Activated CD4-positive, CD25-positive, alpha-beta regulatory T cell treated with anti-CD3 and anti-CD28 coated beads, Interleukin-2, amount 50 U/mL, for 72 hours (primary cell): Measurements from ENCODE around the gene RASAL1.
"Not testable (repeated sequence)": the region's sequence is repeated elsewhere in the genome, so short reads cannot be mapped to it uniquely, and the experiment has no call there.

Source experiments
- DNase-seq: peaks from one replicate; pipeline ENCODE4 v3.0.0; 2021

The RASAL1 gene

GRCh38 chr12:113141716-113142115, 6.2 kb upstream of the RASAL1 start:
- DNase-seq: not testable (repeated sequence)

DNA sequence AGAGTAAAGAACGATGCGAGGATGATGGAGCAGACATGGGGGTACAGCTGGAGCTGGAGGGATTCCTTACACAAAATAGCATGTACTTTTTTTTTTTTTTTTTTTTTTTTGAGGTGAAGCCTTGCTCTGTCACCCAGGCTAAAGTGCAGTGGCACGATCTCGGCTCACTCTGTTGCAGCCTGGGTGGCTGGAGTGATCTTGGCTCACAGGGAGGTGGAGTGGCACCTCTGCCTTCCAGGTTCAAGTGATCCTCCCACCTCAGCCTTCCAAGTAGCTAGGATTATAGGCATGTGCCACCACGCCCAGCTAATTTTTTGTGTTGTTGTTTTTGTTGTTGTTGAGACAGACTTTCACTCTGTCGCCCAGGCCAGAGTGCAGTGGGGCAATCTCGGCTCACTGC, 5.1 kb upstream of the RASAL1 start:
- no peak for DNase-seq

GRCh38 chr12:113138826-113139225, 3.3 kb upstream of the RASAL1 start:
- DNase-seq: no peak

- no peak for DNase-seq
Observed at GRCh38 chr12:113137861-113138783, 2.6 kb upstream of the RASAL1 start.

GRCh38 chr12:113136990-113137511, 1.5 kb upstream of the RASAL1 start:
- DNase-seq: no peak

- peak; percentile 68 for DNase-seq
Observed at GRCh38 chr12:113136128-113136989, 798 bp upstream of the RASAL1 start.

- no peak for DNase-seq
Observed at GRCh38 chr12:113134521-113134951, 1.0 kb downstream of the RASAL1 start.

DNA sequence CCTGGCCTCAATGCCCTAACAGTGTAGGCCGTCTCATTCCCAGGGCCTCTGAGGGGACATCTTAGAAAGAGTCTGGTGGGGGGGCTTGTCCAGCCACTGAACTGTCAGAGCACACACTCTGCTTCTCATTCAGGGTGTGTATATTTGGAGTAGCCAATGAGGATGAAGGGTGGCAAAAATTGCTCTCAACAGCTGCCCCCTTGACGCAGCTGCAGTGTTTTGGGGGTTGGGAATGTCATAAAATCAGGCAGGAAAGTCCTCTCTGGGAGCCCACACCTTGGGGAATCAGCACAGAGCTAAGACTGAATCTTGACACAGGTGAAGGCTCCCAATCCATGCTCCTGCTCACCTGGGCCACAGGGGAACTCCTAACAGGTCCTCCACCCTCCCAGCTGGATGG, 1.5 kb downstream of the RASAL1 start:
- DNase-seq: no peak

DNA sequence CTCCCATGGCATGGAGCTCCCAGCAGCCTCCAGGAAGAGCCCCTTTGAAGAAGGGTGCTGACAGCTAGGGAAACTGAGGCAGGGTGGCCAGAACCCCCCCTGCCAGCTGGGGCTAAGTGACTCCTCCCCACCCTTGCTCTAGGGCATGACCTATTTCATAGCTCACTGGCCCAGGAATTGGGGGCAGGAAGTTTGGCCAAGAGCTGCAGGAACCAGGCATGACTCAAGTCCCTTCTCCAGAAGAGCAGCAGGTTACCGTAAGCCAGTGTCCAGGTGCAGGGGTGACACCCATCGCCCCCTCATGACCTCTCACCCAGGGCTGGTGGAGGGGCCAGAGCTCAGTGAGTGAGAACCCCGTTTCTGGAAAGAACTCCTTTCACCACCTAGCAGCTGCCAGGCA, 1.9 kb downstream of the RASAL1 start:
- no peak for DNase-seq

GRCh38 chr12:113133036-113133435, 2.5 kb downstream of the RASAL1 start:
- no peak for DNase-seq

GRCh38 chr12:113131556-113131955, 4.0 kb downstream of the RASAL1 start:
- no peak for DNase-seq

DNA sequence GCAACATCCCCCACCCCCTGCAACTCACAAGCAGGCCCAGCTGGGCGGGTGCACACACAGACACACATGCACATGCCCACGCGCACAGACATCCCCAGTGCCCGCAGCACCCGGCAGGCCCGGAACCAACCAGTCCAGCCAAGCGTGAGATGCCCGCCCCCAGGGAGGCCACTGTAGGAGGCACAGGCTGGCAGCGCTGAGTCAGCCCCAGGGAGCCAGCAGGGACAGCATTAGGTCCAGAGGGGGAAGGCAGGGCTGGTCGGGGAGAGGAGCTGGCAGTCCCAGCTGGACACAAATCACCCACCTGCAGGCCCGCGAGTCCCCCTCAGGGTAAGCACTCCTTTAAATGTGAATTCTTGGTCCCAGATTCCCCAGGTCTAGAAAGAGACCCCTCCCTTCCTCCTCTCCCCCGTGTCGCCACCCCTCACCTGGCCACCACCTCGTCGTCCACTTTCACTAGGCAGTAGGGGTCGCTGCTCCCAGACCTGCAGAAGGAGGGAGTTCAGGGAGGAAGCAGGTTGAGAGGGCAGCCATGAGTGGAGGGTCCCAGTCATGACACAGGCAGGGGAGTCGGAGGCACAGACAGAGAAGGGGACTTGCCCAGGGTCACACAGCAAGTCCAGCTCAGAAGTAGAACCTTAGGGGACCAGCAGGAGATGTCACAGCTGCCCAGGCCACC, 5.0 kb downstream of the RASAL1 start:
- DNase-seq: no peak

- DNase-seq: no peak
Observed at GRCh38 chr12:113129664-113130456, 5.7 kb downstream of the RASAL1 start.

DNA sequence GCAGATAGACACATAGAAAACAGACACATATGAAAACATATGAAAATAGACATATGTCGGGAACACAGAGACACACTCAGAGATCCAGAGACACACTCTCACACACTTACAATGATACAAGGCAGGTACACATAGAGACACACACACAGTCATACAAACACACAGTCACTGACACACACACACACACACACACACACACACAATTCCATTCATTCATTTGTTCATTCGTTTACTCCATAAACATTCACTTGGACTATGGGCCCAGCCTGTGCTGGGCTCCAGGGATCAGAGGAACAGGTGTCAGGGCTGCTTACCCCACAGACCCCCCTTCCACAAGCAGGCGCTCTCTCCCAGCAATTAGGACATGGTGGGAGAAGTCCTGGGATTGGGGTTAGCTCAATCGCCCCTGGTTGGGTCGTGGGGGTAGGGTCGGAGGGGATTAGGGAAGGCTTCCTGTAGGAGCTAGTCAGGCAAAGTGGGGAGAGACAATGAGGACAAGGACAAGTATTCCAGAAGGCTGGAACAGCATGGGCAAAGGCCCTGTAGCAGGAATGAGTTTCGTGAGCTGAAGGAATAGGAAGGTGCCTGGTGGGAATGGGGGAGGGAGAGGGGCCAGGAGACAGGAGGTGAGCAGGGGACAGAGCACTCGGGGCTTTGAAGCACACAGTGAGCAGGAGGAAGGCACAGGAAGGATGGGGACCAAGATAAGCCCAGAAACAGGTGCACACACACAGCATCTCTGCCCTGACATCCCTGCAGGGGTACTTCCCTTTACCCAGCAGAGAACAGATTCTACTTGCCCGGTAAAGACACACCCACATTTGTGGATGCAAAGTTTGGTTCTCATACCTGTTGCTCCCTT, 6.5 kb downstream of the RASAL1 start:
- DNase-seq: no peak

DNA sequence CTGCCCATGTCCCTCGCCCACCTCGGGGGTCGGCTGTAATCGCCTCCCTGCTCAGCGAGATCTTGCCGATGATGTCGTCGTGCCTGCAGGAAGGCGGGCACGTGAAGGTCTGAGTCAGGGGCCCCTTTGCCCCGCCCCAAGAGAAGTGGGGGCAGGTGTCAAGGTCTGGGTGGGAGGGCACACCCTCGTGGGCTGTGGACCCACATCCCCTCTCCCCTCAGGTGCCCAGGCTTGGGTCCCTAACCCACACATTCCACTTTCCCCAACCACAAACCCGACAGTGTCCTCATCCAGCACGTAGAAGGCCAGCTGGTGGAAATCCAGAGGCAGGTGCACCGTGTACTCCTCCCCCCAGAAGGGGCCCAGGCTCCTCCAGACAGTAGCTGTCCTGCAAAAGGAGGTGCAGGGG, 7.8 kb downstream of the RASAL1 start:
- no peak for DNase-seq

DNA sequence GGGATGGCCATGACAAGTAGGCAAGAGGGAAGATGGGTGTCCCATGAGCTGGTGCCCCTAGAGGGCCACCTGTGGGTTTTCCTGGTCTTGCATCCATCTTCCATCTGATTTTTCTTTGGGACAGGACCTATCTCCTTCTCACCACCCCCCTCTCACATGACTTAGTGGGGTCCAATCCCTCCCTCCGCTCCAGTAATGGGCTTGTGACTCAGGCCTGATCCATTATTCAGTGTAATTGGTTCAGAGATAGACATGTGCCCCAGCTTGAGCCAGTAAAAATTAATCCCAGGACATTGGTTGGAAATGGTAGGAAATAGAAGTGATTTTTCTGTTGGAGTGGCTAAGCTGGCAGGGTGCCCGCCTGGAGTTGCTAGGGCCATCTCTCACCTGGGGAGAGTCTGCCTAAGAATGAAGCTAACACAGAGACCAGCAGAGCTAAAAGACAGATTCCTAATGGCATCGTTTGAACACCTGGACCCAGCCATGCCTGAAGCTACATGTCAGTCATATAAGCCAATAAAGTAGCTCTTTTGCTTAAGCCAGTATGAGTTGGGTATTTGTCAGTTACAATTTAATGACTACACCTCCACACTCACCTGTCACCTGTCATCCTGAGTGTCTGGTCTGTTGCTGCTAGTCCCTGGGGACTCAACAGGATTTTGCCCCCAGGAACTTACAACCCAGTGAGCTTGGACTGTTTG, 14.7 kb downstream of the RASAL1 start:
- no peak for DNase-seq

DNA sequence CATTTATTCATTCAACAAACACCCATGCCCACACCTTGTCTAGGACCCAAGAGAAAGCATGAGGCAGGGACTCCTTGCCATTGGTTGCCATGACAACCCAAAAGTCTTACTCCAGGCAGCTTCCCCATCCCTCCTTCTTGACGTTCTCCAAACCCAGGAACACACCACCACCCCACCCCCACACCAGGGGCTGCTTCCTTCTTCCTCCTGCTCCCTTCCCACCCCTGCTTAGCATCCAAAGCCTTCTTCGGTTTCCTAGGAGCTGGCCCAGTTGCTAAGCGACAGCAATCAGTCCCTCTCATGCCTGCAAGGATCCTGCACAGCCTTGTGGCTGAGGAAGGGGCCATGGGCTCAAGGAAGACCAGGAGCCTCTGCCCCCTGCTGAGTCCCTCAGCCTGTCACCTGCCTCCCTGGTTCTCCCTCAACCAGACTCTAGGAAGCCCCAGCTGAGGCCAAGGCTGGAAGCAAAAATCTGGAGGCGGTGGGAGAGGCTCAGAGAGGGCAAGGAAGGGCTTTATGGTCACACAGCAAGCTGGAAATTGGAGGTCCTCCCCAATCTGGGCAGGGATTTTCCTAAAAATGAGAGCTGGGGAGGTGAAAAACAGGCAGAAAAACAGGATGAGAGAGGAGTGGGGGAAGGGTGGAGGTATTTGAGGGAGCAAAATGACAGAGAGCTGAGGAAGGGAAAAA, 15.4 kb downstream of the RASAL1 start:
- DNase-seq: no peak

DNA sequence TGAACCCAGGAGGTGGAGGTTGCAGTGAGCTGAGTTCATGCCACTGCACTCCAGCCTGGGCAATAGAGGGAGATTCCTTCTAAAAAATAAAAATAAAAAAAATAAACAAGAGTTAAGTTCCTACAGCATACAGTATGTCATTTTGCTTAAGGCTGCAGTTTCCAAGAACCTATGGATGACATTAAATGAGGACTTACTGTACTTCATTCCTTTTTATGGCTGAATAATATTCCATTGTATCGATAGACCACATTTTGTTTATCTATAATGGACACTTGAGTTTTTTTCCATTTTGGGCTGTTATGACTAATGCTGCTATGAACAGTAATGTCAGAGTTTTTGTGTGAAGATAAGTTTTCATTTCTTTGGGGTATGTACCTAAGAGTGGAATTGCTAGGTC, 17.4 kb downstream of the RASAL1 start:
- DNase-seq: no peak

- DNase-seq: not testable (repeated sequence)
Observed at GRCh38 chr12:113117684-113118083, 17.9 kb downstream of the RASAL1 start.

DNA sequence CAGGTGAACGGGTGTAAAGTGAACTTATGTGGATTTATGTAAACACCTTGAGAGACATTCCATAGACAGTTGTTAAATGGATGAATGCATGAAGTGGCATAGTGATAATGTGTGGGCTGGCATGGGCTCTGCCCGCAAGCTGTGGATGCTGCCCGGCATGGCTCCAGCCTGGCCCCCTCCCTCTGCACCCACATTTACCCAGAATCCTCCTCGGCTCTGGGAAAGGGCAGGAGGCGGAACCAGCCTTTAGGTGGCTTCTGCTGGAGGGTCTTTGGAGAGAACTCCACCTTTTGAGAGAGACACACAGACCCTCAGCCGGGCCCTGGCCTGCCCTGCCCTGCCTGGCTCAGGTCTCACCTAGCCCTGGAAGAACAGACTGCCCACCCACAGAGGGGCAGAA, 18.7 kb downstream of the RASAL1 start:
- DNase-seq: no peak
